ENCODE data around the gene CHST11.

GRCh38 chr12:104779134-104779533 is 322.4 kb downstream of the CHST11 start:
- TF ChIP-seq EP300 (IDR thresholded peaks at IDR 0.05) (no peak), CTCF (IDR thresholded peaks at IDR 0.05) (no peak), POLR2A (IDR thresholded peaks at IDR 0.05) (no peak)
